Measurements from ENCODE around the gene MAL.
A peak's percentile ranks its signal among the peaks of the same experiment; 100 is the strongest.

Gene MAL

GRCh38 chr2:95061601-95062183 lies 36.2 kb downstream of the MAL start:
- DNase-seq (ENCODE audit: low spot score), result no peak

- no peak for DNase-seq (ENCODE audit: low spot score)
Measured at GRCh38 chr2:95062242-95063085, 37.0 kb downstream of the MAL start.

GRCh38 chr2:95063086-95063958 lies 37.8 kb downstream of the MAL start:
- DNase-seq (ENCODE audit: low spot score), result no peak

GRCh38 chr2:95068256-95068655 lies 42.7 kb downstream of the MAL start:
- no peak for DNase-seq (ENCODE audit: low spot score)

GRCh38 chr2:95069465-95069864 lies 44.0 kb downstream of the MAL start:
- DNase-seq (ENCODE audit: low spot score), result no peak

GRCh38 chr2:95071856-95072255 lies 46.3 kb downstream of the MAL start:
- DNase-seq (ENCODE audit: low spot score), result no peak

- DNase-seq (ENCODE audit: low spot score), result no peak
Measured at GRCh38 chr2:95072424-95072823, 46.9 kb downstream of the MAL start.

GRCh38 chr2:95073856-95074662 lies 48.6 kb downstream of the MAL start:
- DNase-seq (ENCODE audit: low spot score), result peak; percentile 93

GRCh38 chr2:95074663-95075439 lies 49.3 kb downstream of the MAL start:
- no peak for DNase-seq (ENCODE audit: low spot score)

GRCh38 chr2:95075440-95076132 lies 50.1 kb downstream of the MAL start:
- DNase-seq (ENCODE audit: low spot score), result no peak

GRCh38 chr2:95076705-95077529 lies 51.4 kb downstream of the MAL start:
- peak; percentile 84 for DNase-seq (ENCODE audit: low spot score)

- DNase-seq (ENCODE audit: low spot score), result peak; percentile 75
Measured at GRCh38 chr2:95077530-95077825, 52.0 kb downstream of the MAL start.

GRCh38 chr2:95077861-95078603 lies 52.5 kb downstream of the MAL start:
- DNase-seq (ENCODE audit: low spot score), result no peak

- no peak for DNase-seq (ENCODE audit: low spot score)
Measured at GRCh38 chr2:95079199-95079683, 53.7 kb downstream of the MAL start.

GRCh38 chr2:95082477-95082876 lies 57.0 kb downstream of the MAL start:
- DNase-seq (ENCODE audit: low spot score), result no peak

GRCh38 chr2:95086017-95086416 lies 60.5 kb downstream of the MAL start:
- no peak for DNase-seq (ENCODE audit: low spot score)

- DNase-seq (ENCODE audit: low spot score), result no peak
Measured at GRCh38 chr2:95087379-95087778, 61.9 kb downstream of the MAL start.

GRCh38 chr2:95091885-95092555 lies 66.5 kb downstream of the MAL start:
- DNase-seq (ENCODE audit: low spot score), result no peak
